Stimulated activated CD8-positive, alpha-beta memory T cell treated with anti-CD3 and anti-CD28 coated beads, Interleukin-4, amount 100 ng/mL, for 4 hours (primary cell): Measurements from ENCODE around the gene GLCCI1.

ENCODE experiments used
- DNase-seq, 2 donors: peaks; one replicate each; pipeline ENCODE4 v3.0.0-alpha.2; 2020; ENCODE audit warnings: low read depth in 2 of 2, low spot score in 1 of 2

The GLCCI1 gene

DNA sequence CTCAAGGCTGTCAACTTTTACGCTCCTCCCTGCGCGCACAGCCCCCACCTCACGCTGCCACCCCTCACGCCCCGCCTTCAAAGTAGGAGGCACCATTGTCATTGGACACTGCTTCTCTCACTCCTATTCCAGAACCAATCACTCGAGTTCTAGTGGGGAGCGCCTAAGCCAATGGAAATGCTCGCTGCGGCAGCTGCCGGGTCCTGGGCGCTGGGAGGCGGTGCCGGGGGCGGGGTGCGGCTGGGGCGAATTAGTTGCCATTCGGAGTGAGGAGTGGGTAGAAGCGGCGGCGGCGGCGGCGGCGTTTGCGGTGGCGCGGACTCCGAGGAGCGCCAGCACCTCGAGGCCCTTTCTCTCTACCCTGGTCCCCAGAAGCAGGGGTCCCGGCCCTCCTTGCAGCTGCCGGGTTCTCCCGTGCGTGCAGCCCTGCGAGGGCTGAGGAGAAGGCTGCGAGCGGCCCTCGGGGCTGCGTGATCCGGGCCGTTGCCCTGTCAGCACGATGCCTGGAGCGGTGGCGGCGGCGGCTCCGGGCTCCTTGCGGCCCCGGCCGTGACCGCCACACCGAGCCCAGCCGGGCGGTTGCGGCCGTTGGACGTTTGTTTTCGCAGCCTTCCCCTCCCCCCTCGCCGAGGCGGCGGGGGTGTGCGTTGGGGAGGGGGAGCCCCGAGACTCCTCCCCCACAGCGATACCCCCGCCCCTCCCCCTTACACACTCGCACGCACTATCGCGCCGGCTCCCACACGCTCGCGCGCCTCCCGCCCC lies at the start of gene GLCCI1:
Gene GLCCI1 (plus strand): TSS at position 253 of the 762 bp plus-strand sequence. CDS start 555 bp downstream, outside the sequence.
- peak; percentile 92 to 96 for DNase-seq

DNA sequence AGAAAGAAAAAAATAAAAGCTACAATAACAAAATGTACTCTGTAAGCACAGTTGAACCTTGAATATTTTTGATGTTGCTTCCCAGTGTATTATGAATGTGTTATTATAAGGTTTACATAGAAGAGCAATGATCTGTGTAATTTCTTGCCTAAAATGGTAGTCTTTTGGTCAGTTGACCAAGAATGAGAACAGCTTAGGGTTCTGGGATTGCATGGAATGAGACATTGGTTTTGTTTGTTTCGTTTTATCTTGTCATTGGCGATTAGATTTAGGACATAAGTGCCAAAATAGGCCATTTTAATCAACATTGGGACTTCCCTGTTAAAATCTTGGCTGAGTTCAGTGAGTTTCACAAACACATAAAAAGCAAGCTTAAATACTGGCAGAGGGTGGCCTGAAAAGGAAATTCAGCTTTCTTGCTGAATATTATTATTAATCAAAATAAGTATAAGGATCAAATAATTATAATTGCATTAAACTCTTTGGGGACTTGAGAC lies 49.1 kb upstream of the GLCCI1 start:
- no peak for DNase-seq

- DNase-seq = no peak
Observed at GRCh38 chr7:7920056-7920455, 48.5 kb upstream of the GLCCI1 start.

DNA sequence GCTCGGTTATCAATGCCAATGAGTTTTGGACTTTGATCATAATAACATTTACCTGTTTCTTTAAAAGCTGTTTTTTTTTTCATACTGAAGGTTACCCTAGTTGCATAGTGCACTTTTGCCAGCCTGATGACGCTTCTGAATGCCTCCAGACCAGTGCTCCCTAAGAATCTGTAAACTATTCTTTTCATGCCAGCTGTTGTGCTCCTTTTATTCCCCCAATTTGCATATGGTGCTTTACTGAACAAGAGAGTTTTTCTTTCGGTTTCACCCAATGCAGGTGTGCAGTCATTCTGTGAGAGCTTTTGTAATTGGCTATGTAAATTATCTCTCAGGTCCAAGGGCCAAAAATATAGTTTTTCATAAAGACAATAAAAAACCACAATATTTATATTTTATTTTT lies 48.1 kb upstream of the GLCCI1 start:
- no peak for DNase-seq

- DNase-seq = no peak
Observed at GRCh38 chr7:7921830-7922229, 46.8 kb upstream of the GLCCI1 start.

DNA sequence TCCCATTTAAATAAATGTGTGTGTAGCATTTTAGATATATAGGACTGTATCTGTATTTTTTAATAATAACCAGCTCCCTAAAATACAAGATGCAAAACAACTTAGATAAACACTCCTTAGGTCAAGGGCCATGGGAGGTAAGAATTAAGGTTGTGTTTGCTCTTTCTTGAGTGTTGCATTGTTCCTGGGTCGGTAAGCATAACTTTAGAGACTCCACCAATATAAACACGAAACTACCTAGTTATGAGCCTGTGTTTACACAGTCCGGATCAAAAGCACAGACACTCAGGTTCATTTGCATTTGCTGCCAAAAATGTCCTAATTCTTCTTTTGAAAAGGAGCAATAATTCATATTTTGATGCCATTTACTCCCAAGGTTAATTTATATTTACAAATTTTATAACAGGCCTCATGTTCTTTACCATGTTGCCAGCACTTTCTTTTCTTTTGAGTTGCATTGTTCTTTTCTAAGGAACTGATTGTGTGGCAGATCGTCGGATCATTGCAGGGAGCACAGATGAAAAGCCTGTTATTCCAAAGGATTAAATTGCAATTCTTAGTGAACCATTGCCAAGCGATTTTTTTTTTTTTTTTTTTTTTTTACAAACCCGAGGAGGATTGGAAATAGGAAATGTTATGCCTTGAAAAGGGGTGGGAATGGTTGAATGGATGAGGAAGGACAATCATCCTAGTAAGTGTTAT lies 45.8 kb upstream of the GLCCI1 start:
- DNase-seq = no peak

DNA sequence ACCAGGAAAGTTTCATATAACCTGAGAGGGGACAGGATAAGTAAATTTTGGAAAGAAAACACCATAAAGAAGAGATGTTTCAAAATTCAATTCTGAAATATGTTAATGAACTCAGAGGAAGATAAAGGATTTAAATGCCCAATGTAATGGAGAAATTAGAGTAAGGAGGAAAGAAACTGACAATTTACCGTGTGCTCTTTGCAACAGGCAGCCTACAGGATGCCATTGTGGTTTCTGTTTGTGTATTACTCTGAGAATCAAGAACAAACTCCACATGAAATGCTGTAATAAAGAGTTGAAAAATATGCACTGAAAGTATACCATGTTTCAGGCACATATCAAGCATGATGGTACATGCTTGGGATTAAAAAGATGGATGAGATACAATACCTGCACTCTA lies 44.8 kb upstream of the GLCCI1 start:
- DNase-seq = no peak

DNA sequence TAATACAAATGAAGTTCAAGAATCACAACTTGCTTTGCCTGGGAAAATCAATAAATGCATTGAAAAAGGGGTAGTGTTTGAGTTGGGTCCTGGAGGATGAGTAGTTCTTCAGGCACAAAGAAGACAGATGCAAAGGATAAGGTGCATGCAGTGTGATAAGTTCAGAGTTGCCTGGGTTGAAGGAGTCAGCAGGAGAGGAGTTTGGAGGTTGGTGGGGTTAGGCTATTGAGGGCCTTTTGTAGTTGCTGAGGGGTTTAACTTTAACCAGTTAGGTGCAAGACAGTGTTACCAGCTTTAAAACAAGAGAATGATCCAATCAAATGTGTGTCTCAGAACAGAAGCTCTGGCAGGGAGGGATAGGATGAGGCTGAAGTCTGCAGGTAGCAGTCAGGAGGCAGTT lies 44.3 kb upstream of the GLCCI1 start:
- DNase-seq = no peak

- no peak for DNase-seq
Observed at GRCh38 chr7:7931626-7932025, 37.0 kb upstream of the GLCCI1 start.

- DNase-seq = no peak
Observed at GRCh38 chr7:7932553-7932952, 36.0 kb upstream of the GLCCI1 start.

DNA sequence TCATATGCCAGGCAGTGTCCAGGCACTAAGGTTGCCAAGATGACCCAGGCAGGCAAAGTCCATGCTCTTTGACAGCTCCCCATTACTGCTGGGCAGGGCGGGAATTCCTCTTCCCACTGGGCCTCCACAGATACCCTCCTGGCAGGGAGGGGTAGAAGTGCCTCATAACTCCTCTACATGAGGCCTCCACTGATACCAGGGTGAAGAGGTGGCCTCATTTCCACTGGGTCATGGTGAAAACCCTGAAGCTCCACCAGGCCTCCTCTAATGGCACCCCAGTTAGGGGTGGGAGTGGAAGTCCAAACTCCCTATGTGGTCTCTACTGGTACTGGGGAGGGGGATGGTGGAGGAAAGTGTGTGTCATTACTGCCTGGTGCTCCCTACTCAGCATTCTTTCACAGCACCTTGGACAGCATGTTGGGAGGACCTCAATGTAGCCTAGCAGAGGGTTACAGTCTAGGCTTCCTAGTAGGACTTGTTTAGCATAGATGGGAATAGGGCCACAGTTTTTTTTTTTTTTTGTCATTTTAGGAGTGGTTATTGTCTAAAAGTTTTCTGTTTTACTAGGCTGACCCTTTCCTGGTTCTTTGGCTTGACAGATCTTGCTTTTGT lies 34.6 kb upstream of the GLCCI1 start:
- DNase-seq = no peak

DNA sequence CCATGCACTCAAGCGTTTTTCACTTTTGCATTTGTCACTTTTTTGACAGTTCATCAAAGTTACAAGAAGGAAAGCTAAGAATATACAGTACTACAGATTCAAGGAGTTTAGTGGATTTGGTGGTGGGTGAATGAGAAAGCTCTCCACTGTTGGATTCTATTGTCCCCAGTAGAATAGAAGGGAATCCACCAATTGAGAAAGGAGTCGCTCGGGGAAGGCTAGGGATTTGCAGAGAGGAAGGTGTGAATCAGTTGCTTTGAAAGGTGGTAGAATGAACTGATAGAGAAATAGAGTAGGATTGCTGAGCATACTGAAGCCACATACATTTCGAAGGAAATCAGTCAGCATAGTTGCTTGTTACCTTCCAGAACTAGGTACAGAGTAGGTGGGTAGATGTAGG lies 33.7 kb upstream of the GLCCI1 start:
- no peak for DNase-seq

DNA sequence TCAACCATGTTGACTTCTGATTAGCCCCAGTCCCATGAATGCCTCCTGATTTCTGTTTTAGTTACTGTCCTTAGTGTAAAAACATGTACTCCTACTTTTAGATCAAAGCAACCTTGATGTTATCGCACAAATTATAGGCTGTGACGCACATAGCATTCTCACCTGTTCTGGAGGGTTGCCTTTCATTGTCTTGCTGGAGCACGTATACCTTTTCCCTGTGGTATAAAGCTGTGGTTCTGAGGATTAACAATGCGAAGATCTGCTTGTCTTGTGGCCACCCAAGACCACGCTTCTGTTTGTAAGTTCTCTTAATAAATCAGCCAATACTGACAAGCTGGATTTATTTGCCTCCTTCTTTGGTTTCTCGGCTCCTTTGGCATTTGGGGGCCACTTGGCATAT lies 30.1 kb upstream of the GLCCI1 start:
- no peak for DNase-seq

DNA sequence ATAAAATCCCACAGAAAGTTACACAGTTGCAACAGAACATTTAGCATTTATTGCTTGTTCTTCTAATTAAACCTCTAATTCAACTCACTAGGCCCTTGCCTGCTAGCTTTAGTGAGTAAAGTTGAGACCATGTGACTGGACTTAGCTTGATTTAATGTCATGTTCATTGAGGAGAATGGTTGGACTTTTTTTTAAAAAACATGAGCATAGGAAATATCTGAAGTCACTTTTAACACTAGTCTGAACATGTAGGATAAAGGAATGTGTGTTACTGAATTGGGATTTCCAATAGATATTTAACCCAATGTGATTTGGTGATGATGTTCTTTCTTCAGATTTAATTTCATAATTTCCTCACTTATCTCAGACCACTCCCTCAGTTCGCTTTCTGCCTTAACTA lies 24.6 kb upstream of the GLCCI1 start:
- no peak for DNase-seq

GRCh38 chr7:7944619-7945282 lies 23.8 kb upstream of the GLCCI1 start:
- DNase-seq = no peak

DNA sequence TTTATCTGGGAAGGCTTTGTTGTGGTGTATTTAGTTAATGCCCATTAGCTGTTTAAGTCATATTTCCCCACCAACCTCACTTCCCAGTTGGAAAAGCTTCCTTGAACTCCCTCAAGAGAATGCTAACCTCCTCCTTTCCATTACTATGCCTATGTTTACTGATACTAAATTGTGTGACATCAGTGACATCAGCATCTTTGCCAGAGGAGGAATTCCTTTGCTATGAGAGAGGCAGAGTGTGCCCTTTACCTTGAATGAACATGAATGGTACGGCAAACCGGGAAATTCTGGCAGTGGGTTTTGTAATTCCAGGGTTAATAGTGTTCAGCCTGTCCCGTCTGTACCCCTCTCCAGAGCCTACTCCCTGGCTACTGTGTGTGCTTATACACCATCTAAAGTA lies 22.1 kb upstream of the GLCCI1 start:
- no peak for DNase-seq

DNA sequence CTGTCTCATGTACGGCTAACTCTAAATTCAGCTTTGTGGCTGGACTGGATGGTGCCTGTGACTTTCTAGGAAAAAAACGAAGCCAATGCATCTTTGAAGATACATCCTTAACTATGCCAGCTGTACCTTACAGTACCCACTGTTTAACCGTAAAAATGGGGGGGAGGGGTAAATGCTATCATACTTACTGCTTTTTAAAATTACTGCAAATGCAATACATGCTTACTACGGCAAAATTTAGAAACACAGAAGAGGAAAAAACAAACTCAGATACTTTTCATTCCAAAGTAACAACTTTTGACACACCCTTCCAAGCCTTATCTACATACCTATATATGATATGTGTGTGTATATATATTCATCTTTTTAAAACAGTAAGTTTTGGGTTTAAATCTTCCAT lies 20.4 kb upstream of the GLCCI1 start:
- DNase-seq = no peak

GRCh38 chr7:7953806-7954205 lies 14.8 kb upstream of the GLCCI1 start:
- no peak for DNase-seq

DNA sequence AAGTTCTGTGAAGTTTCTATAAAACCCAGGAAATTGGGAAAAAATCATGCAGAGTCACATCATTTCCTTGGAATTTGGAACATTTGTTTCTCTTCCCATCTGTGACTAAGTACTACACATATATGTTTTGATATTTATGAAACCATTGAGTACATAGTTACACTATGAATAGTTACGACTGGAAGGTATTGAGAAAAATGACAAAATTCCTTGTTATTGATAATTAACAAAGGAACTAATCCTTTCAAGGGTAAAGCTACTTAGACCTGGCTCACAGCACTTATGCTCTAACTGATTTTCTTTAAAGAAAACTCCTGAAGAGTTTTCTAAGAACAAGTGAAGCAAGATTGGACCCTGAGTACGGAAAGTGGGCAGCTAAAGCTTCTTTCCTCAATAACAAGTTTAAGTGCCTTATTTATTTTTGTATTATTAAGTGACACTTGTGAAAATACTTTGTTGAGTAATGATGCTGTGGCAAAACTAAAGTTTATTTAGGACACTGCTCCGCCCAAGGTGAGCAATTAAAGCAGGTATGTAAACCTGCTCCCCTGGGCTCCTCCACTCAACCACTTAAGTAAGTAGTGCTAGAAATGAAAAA lies 12.0 kb upstream of the GLCCI1 start:
- DNase-seq = no peak

DNA sequence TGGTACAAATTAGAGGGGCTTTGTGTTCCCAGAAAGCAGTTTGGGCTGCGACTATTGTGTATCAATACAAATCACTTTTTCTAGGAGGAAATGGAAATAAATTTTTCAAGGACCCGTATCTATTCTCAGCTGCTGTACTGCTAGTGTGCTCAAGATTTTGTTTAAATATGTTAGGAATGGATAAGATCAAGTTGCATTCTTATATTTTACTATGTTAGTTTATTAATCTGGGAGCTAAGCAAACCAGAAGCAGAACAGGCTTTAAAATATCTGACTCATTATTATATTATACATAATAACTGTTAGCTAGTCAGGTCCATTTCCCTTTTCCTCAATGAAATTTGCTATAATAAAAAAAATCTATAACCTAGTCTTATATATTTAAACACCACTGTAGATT lies 11.1 kb upstream of the GLCCI1 start:
- no peak for DNase-seq

GRCh38 chr7:7959979-7960670 lies 8.5 kb upstream of the GLCCI1 start:
- no peak for DNase-seq
